ENCODE measurements around the gene ASAP2.

Gene ASAP2

DNA sequence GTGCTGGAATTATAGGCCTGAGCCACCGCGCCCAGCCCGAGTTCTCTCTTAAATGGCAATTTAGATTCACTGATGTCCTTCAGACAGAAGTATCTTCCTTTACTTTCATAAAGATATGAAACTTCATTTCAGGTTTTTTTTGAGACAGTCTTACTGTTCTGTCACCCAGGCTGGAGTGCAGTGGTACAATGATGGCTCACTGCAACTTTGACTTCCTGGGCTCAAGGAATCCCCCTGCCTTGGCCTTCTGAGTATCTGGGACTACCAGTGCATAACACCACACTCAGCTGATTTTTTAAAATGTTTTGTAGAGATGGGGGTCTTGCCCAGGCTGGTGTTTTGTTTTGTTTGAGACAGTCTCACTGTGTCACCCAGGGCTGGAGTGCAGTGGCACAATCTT lies 203.5 kb downstream of the ASAP2 start:
- no peak for DNase-seq

DNA sequence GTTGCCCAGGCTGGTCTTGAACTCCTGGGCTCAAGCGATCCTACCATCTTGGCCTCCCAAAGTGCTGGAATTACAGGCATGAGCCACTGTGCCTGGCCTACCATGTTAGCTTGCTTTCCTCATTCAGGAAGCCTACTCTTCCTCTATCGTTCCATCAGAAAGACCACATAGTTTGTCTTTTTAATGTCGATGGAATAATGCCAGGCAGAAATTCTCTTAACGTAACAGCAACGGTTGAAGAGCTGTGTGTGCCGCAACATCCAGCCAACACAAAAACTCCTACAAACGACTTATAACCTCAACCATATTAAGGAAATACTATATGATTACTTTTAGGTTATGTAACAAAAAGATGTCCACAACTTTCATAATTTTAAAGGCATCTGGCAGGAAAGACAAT lies 206.2 kb downstream of the ASAP2 start:
- no peak for DNase-seq

DNA sequence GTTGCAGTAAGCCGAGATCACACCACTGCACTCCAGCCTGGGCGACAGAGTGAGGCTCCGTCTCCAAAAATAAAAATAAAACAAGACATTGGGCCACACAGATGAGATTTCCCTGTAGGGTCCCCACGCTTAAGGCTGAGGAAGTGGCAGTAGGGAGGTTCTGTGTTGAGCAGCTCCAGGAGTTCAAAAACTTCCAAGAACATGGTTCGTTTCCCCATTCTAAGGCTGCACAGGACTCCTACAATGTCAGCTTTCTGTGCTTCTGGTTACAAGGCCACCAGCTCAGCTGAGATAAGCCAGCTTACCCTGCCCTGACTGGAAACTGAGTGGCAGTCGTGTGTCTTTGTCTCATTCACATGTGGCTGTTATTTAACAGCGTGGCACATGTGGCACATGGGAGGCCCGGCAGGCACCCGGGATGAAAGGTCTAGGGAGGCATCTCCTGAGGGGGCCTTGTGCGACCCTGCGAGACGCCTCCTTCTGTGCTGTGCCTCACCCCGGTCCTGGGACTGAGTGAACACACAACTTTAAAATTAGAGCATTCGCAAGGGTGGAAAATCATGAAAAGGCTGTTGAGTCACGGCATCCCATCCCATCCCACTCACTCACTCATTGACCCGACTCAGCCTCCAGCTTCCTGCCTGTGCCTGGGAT lies 209.0 kb downstream of the ASAP2 start:
- DNase-seq, result no peak

DNA sequence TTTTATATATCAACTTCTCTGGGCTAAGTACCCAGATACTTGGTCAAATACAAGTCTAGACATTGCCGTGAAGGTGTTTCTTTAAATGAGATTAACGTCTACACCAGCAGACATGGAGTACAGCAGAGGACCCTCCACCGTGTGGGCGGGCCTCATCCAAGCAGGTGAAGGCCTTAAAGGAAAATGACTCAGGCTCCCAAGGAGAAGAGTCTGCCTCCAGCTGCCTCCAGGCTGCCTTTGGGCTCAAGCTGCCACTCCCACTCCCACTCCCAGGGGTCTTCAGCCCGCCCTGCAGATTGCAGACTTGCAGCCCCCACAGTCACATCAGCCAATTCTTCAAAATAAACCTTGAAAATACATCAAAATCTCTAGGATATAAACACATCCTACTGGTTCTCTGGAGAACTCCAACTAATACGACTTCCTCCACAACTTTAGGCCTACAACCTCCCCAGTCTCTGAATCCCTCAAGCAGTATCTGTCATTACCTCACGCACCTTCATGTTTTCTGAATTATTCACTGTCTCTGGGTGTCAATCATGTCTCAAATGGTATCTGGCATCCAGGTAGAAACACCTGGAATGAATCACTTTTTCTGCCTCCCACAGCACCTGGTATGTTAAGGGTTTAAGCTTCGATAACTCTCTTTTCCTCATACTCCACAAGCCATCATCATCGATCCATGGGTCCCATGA lies 209.8 kb downstream of the ASAP2 start:
- no peak for DNase-seq

DNA sequence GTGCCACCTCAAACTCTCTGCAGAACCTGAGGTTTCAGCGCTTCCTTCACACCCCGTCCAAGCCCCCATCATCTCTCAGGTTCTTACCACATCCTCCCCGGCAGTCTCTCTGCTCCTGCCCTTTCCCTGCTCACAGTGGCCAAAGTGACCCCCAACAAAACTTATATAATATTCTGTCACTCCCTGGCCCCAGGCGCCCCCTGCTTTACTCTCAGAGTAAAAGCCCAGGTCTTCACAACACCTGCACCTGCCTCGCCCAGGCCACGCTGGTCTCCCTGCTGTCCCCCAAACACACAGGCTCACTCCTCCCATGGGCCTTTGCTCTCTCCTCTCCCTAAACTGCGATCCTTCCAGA lies 210.3 kb downstream of the ASAP2 start:
- no peak for DNase-seq

DNA sequence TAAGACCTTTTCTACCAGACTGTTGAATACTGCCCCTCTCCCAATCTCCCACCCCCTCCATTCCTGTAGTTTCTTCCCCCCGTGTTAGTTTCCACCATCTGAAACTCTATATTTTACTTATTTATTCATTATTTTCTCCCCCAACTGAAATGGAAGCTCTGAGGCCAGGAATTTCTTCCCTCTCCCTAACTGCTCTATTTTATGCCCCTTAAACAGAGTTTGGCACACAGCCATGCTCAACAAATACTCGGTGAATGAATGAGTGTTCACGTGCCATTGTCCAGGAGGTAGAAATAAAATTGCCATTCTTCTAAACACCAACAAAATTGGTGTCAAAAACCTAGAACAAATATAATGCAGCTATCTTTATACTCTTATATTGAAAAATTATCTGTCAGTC lies 211.1 kb downstream of the ASAP2 start:
- DNase-seq, result no peak

DNA sequence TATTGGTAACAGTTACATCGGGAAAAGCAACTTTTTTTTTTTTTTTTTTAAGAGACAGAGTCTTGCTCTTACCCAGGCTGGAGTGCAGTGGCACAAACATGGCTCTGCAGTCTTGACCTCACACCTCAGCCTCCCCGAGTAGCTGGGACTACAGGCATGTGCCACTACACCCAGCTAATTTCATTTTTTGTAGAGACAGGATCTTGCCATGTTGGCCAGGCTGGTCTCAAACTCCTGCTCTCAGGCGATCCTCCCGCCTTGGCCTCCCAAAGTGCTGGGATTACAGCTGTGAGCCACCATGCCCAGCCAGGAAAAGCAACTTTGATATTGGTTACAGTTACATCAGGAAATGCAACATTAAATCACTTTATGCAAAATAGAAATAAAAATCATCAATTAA lies 212.1 kb downstream of the ASAP2 start:
- no peak for DNase-seq

DNA sequence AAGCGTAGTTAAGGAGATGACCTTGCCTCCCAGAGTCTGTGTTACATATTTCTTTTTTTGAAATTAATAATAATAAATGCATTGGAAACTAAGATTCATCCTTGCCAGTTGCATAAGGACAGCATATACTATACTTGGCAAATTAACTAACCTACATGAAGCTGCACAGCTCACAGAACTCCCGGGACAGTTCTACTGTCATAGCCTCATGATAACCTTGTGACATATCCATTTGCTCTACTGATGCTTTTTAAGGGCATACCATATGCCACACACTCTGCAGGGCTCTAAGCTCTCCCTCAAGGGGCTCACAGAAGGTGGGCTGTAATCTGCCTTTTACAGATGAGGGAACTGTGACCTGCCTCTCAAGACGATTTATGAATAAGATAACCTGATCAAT lies 212.9 kb downstream of the ASAP2 start:
- DNase-seq, result no peak

DNA sequence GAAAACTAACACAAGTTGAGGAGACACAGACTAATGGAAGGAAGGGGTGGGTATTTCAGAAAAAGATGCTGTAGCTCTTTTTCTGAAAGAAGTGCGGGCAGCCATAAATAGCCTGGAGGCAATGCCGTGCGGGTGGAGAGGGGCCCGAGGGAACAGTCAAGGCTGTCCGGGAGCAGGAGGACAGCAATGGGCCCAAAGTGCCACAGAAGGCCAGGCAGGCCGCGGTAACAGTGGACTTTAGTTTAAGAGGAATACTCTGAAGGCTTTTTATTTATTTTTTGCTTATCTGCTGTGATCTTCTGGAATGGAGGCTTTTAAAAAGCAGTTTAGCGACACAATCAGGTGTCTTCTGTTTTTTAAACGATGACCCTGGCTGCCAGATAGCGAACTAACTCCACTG lies 213.9 kb downstream of the ASAP2 start:
- DNase-seq, result no peak

DNA sequence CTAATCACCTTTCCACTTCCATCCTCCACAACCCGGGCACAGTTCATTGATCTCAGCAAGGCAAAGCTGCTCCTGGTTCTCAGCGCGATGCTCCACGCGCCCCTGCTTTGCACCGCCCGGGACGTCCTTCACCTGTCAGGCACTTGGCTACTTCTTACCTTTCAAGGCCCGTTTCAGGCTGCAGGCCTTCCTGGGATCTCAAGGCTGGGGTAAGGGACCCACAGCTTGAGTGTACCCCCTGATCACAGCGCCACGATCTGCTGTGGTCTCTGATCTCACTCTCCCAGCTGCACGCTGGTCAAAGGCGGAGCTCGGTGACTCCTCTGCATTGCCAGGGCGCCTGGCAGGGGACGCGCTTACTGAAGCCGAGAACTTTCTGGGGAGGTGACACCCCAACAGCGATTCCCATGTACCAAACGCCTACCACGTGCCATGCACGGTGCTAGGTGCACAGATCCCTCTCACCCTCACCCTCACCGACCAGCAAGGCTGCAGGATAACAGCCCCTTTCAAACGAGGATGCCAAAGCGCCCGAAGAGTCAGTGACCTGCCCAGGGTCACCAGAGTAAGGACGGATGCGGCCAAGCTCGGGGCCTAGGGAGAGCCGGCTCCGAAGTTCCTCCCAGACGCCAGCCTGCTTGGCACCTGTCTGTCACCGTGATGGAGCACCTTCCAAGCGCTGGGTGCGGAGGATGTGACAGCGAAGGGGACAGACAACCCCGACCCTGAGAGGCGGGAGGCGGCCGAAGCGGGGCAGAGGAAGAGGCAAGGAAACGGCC lies 215.9 kb downstream of the ASAP2 start:
- peak; percentile 22 to 29 for DNase-seq

DNA sequence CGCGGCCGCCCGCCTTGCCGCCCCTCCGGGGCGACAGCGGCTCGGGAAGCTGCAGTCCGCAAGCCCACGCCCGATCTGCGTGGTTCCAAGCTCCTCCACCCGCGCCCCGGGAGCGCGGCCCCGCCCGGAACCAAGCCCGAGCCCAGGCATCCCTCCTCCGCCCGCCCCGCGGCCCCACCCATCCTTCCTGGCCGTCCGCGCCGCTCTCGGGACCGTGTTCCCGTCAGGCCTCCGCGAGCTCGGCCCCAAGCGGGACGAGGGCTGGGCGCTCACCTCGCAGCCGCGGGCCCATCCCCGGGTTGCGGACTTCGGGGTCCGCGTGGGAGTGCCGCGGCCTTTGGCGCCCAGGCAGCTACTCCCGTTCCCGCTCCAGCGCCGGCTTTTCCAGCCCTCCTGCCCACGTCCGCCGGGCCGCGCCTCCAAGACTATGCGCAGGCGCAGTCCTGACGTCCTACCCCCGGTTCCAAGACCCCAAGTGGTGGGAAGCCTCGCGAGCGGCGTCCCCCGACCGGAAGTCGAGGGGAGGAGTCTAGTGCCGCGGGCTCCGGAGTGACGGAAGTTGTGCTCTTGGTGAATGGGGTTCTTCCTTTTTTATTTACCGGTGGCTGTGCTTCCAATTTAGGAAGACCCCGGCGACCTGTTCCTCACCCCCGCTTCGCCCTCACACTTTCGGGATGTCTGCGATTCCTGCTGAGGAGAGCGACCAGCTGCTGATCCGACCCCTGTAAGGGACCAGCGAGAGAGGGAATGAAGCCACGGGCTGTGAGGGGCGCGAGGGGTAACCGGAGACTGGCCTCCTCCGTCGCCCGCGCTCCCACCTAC lies 216.7 kb downstream of the ASAP2 start, which contains the start of the genes CPSF3 and ITGB1BP1:
TSS of gene CPSF3 (plus strand) at position 555 of the 822 bp plus-strand sequence. CDS start at position 675, 120 bp downstream.
TSS of gene ITGB1BP1 (minus strand) at position 429 of the 822 bp plus-strand sequence. CDS start 4,831 bp downstream, outside the sequence.
- peak; percentile 93 to 94 for DNase-seq

DNA sequence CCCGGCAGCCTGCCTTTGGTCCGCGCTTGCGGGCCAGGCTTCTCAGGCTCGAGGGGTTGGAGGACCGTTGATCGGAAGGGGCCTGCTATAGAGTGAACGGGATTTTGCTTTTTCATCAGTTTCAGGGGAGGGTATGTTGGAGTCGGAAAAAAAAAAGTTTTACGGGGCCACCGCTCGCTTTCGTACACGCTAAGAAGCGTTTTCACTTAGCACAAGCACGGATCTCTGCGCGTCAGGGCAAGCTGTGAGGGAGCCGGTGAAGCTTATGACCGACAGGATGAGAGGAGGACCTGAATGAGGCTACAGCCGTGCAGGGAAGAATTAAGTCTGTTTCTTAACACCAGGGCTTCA lies 217.3 kb downstream of the ASAP2 start:
- peak in 1 of 2 experiments; percentile 10 for DNase-seq

DNA sequence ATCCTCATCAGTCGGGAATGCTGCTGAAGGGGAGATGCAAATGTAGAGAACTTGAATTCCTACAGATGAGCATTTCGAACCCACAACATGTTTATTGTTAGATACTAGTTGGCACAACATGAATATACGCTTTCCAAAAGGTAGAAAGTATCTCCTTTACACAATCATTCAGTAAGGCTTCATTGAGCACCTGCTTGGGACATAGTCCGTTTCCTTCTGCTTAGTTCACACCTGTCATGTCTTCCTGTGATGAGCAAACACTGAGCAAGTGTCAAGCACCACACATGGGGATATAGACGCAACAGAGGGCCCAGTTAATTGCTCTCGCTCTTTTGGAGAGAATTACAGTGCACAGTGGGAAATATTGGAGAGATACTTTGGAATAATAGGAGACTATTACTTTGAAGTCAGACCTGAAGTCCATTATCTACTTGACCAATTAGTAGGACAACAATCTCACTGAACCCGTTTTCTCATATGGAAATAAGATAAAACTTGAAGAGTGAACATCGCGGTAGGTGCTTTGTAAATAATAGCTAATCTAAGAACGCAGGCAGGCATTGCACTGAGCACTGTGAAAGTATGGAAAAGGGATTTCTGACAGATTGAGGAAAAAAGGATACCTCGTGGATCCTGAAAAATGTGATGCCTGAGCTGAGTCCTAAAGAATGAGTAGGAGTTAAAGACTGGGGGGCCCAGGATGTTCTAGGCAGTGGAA lies 218.0 kb downstream of the ASAP2 start:
- no peak for DNase-seq

DNA sequence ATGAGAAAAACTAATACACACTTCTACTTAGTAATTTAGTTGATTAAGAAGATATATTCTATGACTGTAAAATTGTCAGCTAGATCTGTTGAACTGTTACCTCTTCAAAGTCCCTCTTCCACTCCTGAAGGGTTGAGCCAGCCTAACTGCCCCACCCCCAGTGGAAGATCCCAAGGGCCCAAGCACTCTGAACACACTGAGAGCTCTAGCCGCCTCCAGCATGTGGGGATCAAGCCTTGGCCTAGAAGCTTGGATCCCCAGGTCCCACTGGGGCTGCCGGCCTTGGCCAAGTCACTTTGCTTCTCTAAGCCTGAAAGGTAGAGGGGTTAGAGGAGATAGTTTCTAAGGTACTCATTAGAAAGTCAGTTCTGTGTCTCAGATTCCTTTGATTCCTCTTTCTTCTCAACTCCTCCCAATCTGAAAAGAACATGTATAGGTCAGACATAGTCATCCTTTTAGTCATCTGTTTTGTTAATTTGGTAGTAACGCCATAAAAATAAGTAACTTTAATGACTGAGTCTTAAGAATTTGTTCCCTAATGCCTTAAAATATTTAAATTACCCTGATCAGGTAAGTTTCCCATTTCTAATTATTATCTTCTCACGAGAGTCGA lies 222.5 kb downstream of the ASAP2 start:
- no peak for DNase-seq

DNA sequence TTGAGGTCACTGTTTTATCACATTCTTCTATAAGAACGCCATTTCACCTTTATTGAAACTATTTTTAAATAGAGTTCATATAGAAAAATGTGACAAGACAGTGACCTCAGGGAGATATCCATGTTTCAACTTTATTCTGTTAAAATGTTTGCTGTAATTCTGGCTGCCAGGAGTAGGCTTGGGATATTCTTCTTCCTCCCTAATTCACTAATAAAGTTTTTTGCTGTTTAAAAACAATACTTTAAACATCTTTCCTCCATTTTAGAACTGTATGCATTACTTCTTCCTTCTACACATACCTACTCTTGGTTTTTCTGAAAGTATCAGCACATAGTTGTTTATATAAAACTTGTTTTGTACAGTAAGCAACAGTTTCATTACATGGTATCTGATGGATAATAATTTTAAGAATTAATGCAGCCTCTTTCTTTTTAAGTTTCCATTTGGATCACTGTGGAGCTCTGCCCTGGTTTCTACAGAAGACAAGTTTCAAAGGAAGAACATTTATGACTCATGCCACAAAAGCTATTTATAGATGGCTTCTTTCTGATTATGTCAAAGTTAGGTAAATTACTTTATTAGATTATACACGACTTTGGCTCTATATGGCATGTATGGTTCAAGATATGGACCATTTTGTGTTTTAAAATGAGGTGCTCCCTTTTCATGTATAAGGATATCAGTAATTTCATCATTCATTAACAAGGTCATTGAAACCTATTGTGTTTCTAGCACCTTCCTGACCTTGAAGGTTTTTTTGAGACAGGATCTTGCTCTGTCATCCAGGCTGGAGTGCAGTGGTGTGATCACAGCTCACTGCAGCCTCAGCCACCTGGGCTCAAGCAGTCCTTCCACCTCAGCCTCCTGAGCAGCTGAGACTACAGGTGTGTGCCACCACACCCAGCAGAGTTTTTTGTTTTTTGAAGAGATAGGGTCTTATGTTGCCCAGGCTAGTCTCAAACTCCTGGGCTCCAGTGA lies 224.0 kb downstream of the ASAP2 start:
- no peak for DNase-seq

DNA sequence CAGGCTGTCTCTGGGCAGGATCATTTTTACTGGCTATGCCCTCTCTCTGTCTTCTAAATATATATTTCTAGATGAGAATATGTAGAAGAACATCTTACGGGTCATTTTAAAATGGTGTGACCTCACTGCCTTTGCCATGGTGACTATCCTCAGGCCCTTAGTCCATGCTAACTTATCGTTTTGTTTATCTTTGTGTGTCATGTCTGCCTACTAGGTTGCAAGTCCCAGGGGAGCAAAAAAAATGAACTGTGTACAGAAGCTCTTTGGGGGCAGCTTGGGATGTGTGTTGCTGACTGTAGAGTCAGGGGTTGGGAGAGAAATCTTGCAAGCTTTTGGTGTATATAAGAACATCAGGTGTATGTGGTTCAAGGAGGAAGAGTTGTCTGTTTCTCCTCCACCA lies 227.9 kb downstream of the ASAP2 start:
- DNase-seq, result no peak

DNA sequence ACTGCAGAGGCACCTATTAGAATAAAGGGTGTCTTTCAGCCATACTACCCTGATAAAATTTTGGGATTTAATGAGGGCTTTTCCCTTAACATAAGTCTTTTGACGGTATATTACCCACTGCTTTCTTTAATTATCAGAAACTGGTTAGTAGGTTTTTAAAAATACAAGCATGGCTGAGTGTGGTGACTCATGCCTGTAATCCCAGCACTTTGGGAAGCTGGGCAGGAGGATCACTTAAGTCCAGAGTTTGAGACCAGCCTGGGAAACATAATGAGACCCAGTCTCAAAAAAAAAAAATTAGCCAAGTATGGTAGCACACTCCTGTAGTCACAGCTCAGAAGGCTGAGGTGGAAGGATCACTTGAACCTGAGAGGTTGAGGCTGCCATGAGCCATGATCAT lies 232.9 kb downstream of the ASAP2 start:
- no peak for DNase-seq

DNA sequence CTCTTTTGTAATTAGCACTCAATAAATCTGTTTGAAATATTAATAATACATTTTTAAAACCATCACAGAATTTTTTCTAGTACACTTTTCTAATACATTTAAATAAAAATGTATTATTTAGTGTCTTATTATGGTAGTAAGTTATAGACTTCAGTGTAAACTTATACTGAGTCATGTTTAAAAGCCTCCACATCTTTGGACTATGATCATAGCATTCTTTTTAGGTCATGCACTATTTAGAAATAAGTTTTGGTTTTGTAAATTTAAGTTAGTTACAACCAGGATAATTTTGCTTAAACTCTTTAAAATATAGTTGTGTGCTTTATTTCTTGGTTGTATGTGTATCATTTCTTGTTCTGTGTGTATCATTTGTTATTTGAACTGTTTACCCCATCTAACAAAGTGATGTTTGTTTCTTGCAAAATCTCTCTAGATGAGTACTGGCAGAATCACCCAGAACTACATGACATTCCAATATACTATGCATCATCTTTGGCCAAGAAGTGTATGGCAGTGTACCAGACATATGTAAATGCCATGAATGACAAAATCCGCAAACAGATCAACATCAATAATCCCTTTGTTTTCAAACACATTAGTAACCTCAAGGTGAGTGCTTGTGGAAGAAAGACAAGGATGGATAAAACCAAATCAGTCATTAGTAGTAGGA lies 233.6 kb downstream of the ASAP2 start:
- no peak for DNase-seq

DNA sequence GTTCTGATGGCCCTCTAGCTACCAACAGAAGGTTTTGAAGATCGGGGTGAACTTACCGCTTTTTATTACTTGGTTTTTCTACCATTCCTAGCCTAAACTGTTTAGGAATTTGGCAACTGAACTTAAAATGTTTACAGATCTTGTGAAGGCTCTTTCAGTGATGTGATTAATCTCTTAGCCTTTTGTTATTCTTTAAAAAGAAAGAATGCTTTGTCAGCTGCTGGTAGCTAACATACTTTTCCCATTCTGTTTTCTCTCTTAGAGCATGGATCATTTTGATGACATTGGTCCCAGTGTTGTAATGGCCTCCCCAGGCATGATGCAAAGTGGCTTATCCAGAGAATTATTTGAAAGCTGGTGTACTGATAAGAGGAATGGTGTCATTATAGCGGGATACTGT lies 234.9 kb downstream of the ASAP2 start:
- no peak for DNase-seq

DNA sequence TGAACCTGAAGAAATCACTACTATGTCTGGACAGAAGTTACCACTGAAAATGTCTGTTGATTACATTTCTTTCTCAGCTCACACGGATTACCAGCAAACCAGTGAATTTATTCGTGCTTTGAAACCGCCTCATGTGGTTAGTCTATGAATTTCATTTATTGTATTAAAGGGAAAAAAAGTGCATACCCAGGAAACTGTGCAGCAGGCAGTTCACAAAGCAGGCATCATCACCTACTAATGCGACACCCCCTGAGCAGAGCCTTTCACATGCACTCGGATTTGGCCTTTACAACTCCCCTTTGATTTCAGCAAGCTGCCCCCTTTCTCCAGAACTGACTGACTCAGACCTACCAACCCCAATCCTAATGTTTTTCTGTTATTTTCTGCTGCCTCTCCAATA lies 236.9 kb downstream of the ASAP2 start:
- DNase-seq, result no peak

All from AML-193 (cell line).